GM18511 (cell line): ENCODE data around the gene ACRV1.
"Not testable (repeated sequence)": the region's sequence is repeated elsewhere in the genome, so short reads cannot be mapped to it uniquely, and the experiment has no call there.

Source experiments
- ATAC-seq: cut with Tn5 transposase; IDR thresholded peaks from one replicate; pipeline ENCODE4 v1.9.1; 2021; ENCODE audit warnings: mild to moderate bottlenecking, moderate library complexity; ENCODE audit not compliant: unreplicated experiment

ACRV1 gene, protein sequence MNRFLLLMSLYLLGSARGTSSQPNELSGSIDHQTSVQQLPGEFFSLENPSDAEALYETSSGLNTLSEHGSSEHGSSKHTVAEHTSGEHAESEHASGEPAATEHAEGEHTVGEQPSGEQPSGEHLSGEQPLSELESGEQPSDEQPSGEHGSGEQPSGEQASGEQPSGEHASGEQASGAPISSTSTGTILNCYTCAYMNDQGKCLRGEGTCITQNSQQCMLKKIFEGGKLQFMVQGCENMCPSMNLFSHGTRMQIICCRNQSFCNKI

DNA sequence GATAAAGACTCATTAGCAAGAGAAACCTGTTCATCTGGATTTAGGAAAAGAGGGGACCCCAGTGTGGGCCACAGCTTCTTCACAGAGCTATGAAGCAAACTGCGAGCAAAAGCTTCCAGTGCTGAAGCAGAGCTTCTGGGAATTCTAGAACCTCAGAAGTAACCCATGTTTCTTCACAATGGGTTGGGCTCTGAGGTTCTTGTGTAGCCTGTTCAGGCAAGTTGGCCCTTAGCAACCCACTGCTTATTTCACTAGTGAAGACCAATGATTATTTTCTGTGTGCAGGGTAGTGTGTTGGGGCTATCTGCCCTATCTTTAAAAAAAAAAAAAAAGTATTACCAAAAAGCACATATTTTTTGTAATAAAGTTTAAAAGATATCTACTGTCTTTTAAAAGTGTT, at the start of gene ACRV1:
TSS of gene ACRV1 (minus strand) at position 101 of the 400 bp plus-strand sequence. CDS start at position 34, 67 bp downstream.
- no peak for ATAC-seq

DNA sequence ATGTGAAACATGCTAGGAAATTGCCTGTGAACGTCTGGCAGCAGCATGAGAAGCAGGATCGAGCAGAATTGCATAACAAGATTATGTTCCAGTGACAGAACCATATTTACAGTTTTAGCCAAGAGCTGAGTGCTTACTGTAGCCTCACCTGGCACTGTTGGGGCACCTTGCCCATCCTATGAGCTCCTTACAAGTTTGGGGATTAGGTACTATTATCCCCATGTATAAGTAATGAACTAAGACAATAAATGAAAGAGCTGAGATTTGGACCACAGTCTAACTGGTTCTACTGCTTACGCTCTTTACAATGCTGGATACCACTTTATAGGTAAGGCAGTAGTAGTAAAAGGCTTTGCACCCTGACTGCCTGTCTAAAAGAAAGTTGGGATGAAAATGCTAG, 48.3 kb upstream of the ACRV1 start:
- ATAC-seq: no peak

DNA sequence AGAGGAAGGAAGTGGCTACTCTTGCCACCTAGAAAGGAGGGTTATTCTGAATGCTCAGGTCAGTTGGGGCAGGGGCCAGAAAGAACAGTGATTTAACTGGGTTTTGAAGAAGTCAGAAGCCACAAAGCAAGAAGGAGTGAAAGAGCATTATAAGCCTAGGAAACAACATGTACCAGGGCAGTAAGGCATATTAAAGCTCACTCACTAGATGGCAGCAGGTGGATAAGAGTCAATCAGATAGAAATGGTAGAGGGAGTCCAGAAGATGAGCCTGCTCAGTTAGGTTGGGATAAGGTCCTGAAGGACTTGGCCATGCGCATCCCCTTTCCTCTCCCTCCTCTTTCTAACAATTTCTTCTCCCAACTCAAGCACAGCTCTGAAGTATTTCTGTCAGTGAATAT, 43.5 kb upstream of the ACRV1 start:
- no peak for ATAC-seq

DNA sequence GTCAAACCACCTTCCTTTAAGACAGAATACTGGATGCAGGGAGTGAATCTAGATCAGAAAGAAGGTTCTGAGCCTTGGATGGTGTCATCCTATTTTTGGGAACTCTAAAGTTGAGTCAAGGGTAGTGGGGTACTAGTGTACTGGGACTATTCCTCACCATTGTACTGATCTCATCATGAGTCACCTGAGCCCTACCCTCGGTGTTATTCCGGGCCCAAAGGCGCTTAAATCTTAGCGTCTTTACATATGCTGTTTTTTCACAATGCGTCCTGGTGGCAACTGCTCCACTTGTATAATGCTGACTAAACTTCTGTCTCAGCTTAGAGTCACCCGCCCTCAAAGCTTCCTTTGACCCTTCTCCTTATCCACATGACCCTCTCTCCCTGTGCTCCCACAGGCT, 40.1 kb upstream of the ACRV1 start:
- no peak for ATAC-seq

DNA sequence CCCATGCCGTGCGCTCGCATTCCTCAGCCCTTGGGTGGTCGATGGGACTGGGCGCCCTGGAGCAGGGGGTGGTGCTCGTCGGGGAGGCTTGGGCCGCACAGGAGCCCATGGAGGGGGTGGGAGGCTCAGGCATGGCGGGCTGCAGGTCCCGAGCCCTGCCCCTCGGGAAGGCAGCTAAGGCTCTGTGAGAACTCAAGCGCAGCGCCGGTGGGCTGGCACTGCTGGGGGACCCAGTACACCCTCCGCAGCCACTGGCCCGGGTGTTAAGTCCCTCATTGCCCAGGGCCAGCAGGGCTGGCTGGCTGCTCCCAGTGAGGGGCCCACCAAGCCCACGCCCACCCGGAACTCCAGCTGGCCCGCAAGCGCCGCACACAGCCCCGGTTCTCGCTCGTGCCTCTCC, 24.0 kb upstream of the ACRV1 start:
- not testable (repeated sequence) for ATAC-seq

DNA sequence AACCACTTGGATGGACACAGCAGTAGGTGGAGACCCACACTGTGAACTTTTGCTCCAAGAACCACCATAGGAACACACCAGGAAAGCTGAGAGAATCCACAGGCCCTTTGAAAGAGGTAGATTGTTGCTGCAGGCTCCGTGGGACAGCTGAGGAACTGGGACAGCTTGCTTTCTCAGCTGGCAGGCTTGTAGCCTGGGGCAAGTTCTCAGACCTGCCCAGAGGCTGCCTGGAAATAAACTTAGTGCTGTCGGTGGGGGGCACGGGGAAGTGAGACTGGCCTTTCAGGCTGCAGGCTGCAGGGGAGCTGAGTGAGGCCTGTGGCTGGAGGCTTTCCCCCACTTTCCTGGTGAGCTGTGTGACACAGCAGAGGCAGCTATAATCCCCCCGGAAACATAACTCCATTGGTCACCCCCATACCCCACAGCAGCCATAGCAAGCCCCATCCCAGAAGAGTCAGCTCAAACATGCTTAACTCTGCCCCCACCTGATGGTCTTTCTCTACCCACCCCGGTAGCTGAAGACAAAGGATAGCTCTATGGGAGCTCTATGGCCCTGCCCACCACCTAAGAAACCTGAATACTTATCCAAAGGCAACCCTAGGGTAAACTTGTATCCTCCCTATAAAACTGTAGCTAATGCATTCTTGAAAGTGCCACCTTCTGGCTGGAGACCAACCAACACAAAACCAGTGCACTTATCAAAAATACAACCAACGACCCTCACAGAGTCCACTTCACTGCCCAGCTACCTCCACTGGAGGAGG, 21.4 kb upstream of the ACRV1 start:
- ATAC-seq: no peak

DNA sequence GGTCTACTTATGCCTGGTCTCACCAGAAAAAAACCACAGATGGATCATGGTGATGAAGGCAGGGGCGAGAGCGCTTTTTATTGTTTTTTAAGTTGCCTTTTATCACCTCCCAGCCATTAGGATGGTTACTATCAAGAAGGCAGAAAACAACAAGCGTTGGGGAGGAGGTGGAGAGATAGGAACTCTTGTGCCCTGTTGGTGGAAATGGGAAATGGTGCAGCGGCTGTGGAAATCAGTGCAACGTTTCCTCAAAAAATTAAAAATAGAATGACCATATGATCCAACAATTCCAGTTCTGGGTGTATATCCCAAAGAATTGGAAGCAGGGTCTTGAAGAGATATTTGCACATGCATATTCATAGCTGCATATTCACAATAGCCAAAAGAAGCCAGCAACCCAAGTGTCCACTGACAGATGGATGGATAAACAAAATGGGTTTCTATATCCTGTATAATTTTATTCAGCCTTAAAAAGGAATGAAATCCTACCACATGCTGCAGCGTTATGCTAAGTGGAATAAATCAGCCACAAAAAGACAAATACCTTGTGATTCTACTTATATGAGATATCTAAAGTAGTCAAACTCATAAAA, 20.5 kb upstream of the ACRV1 start:
- no peak for ATAC-seq

DNA sequence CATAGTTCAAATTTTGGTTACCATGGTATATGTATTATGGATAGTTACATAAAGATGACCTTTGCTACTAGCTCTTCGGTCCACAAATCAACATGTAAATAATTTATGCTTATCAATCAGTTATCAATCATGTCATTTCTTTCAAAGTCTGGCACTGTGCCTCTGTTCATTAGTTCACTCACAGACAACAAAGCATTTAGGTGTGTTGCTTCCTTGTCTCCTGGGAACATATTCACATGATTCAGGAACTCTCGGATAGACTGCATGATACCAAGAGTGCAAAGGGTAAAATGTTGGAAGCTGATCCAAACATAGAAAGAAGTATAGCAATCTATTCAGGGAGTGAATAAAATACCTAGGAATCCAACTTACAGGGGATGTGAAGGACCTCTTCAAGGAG, 14.3 kb upstream of the ACRV1 start:
- no peak for ATAC-seq

DNA sequence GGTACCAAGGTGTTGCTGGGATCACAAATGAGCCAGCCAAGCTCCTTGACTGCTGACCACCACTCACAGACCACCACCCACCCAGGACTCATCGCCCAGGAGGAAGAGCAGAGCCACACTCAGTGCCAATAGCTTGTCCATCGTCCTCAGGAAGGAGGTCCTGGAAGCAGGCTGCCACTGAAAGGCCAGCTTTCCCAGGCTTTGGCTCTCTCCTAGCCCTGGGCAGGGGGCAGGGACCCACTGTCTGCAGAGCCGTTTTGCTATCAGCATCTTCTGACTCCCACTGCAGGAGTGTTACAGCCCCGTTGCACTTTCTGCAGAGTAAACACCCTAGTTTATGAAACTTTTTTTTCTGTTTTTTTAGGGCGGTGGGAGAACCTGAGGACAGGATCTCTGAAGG, 12.2 kb upstream of the ACRV1 start:
- no peak for ATAC-seq

DNA sequence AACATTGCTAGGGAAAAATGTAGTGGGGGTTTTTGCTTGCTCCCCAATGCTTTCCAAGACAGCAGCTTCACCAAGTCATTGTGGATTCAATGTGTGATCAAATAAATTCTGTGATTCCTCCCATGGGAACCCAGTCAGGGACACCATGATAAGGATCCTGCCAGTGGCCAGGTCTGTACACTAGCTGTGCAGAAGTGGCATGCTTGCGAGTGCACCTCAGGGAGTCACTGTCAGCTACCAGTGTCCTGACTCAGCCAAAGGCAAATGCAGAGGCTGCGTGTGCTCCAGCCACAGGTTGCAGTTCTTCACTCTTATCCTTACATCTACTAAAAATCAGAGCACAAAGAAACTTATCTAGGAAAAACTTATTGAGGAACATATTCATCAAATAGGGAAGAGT, 9.4 kb upstream of the ACRV1 start:
- ATAC-seq: no peak

DNA sequence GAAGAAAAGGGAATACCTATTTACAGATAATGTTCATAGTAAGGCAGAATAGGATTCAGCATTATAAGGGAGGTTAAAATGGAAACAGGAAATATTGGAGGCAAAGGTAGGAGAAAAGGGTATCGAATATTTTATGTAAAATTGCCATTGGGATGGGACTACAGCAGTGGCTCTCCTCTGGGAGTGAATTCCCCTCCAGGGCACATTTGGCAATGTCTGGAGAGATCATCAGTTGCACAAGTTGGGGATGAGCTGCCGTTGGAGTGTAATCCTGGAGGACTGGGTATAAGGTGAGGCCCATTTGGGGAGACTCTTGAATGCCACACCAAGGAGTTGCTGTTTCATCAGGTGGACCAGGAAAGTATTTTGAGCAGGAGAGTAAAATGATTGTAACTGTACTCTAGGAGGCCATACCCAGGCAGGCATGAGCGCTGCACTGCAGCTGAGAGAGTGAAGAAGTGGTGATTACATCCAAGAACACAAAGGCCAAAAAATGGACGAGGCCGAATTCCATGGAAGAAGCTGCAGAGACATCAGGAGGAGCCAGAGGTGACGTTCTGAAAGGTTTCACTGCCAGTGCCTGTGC, 8.7 kb upstream of the ACRV1 start:
- ATAC-seq: no peak

DNA sequence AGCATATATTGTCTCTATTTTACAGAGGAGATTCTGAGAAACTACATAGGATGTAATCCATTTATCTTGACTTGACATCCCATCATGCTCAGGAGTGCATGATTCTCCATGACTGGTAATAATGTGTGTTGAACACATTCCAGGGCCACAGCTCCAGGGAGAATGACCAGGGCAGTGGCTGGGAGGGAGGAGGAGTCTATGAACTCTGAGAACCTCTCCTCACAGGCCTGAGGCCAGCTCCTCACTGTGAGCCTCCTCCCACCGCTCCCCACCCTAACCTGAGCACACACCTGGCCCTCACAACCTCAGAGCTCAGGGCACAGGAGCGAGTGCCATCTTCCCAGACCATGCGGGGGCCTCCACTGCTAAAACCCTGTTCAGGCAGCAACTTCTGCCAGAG, 8.0 kb upstream of the ACRV1 start:
- ATAC-seq: no peak

DNA sequence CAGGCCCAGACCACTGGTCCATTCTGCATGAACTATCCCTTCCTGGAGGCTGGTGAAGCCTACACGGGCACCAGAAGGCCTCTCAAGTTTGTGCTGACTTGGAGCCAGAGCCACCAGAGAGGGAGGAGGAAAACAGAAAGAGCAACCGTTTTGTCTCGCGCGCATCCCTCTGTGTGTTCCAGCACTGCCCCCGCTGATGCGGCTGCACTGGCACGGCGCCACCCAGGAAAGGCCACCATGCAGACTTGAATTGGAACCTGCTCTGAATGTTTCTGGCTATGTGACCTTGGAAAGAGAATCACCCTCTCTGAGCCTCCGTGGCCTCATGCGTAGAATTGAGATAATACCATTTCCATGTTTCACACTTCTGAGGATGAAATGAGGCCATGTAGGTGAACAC, 7.4 kb upstream of the ACRV1 start:
- ATAC-seq: no peak

DNA sequence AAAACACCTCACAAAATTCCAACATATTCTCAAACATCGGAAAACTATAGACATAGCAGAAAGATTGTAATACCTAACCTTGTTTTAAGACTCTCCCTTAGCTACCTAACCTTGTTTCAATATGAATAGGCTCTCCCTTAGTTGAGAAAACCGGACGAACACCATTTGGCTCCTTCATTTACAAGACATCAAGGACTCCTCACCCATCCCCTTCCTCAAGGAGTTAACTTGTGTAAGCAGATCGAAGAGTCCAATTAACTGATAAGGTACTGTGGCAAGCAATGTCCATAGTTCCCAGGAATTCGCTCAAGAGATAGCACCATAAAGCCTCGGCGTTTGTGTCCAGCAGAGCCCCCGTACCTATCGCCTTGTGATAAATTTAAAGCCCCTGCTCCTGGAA, 4.6 kb upstream of the ACRV1 start:
- ATAC-seq: no peak

DNA sequence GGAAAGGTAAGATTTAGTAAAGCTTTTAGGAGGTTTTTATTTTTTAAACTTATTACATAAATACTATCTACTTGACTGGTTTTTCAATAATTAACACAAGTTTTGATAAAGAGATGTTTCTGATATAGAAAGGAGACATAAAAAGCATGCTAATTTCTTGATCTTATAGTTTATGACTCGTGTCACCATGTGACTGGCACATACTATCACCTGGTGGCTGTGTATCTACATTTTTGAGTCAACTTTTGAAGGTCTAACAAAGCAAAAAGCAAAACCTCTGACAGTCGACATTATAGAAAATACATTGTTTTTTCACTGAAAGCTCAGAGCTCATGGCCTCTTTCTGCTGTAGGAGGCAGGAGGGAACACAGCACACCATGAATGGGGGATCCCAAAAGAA, 810 bp downstream of the ACRV1 start:
- no peak for ATAC-seq

DNA sequence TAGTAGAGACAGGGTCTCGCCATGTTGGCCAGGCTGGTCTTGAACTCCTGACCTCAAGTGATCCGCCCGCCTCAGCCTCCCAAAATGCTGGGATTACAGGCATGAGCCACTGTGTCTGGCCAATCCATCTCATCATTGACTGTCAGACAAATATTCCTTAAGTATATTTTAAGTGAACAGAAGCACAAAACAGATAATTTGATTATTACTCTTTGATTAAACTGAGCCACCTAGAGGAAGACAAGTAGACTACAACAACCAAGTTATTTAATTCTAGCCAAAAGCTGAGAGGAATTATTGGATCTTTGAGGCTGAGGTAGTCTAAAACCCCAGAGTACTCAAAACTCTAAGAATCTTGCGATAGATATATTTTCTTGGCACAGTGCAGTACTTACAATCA, 1.2 kb downstream of the ACRV1 start:
- no peak for ATAC-seq

DNA sequence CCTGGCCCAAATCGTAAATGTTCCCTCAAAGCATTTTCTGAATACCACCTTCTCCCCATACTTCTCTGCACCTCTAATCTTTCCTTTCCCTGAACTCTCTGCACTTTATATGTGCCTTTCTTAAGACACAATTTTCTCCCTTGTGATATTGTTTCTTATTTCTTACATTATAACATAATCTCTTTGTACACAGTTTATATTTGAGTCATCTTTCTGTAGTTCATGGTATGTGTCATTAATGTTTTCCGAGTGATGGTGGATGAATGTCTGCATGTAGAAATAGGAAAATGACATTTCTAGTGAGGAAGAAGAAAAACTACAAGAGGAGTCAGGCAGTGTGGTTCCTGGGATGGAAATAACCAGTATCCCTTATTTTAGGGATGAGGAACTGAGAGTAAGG, 5.5 kb downstream of the ACRV1 start:
- no peak for ATAC-seq

DNA sequence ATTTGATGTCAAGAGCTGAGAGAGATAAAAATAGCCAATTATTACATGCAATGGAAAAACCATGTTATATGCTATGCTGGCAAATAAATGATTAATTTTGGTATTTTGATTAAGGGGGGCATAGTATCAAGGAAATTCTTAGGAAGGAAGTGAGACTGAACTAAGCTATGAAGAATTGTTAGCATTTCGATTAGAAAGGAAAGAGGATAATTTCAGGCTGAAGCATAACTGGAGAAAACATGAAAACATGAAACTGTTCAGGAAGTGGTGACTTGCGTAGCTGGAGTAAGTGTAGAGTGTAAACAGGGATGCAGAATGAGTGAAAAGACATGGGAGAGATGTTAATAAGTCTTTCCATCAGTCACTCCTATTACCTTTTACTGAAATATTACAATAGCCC, 6.4 kb downstream of the ACRV1 start:
- ATAC-seq: no peak

DNA sequence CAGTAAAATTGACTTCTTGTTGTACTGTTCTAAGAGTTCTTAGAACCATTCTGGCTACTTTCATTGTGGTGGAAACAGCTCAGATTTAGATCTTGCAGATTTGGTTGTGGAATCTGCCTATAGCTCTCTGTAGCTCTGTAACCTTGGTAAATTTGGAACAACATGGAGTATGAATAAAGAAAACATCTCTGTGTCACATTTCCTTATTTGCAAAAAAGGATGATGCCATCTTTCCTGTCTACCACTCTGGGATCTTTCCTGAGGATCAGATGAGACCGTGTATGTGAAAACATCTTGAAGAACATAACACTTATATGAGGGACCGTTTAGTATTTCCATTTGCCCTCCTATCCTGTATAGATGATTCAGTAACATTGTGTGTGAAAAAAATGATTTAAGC, 9.1 kb downstream of the ACRV1 start:
- no peak for ATAC-seq

DNA sequence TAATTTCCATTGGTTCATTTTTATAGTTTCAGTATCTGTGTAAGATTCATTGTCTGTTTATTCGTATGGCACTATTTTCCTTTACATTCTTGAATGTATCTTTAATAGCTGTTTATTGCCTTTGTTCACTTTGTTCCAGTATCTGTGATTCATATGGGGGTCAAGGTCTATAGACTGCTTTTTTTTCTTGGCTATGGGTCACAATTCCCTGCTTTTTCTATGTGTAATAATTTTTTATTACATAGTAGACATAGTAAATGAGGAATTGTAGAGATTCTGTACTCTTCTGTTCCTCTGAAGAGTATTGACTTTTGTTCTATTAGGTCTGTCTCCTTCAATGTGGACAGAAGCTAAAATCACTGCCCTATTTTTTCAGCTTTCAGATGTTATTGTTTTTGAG, 10.5 kb downstream of the ACRV1 start:
- no peak for ATAC-seq

DNA sequence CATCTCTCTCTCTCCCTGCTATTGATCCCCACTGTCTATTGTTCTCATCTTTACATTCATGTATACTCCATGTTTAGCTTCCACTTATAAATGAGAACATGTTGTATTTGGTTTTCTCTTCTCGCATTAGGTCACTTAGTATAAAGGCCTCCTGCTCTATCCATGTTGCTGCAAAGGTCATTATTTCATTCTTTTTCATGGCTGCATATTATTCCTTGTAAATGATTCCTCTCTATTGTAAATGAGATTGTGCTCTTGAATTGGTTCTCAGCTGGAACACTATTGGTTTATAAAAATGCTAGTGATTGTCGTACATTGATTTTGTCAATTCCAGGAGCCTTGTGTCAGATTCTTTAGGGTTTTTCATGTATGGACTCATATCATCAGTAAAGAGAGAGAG, 13.5 kb downstream of the ACRV1 start:
- no peak for ATAC-seq

DNA sequence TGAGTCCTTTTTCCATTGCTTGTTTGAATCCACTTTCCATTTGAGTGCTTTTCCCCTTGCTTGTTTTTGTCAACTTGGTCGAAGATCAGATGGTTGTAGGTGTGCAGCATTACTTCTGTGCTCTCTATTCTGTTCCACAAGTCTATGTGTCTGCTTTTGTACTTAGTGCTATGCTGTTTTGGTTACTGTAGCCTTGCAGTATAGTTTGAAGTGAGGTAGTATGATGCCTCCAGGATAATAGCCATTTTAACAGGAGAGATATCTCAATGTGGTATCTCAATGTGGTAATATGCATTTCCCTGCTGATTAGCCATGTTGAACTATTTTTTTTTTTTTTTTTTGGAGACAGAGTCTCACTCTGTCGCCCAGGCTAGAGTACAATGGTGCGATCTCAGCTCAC, 16.7 kb downstream of the ACRV1 start:
- ATAC-seq: no peak
